ENCODE data around the gene UNC45A.
"Not testable (repeated sequence)": the region's sequence is repeated elsewhere in the genome, so short reads cannot be mapped to it uniquely, and the experiment has no call there.

The UNC45A gene

DNA sequence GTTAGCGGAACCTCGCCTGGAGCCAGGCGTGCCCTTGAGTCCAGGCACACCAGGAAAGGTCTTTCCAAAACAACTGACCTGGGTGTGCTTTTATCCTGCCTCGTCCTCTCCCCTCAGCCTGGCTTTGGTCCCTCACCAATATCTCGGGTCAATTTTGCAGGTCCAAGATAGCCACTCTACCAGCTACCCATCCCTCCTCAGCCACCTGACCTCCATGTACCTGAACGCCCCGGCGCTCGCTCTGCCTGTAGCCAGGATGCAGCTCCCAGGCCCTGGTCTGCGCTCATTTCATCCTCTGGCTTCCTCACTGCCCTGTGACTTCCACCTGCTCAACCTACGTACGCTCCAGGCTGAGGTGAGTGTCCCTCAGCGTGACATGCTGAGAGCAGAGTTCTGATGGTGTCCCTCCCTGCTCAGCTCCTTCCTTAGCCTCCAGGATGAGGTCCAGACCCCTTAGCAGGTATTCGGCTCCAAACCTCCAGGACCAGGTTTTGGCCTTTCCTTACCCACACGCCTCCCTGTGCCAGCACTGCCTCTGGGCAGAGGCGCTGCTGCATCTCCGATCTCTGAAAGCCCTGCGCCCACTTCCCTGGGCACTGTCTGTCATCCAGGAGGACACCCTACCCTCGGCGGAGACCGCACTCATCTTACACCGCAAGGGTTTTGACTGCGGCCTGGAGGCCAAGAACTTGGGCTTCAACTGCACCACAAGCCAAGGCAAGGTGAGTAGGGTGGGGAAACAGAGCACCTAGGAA lies 16.9 kb upstream of the UNC45A start:
- DNase-seq, result no peak

DNA sequence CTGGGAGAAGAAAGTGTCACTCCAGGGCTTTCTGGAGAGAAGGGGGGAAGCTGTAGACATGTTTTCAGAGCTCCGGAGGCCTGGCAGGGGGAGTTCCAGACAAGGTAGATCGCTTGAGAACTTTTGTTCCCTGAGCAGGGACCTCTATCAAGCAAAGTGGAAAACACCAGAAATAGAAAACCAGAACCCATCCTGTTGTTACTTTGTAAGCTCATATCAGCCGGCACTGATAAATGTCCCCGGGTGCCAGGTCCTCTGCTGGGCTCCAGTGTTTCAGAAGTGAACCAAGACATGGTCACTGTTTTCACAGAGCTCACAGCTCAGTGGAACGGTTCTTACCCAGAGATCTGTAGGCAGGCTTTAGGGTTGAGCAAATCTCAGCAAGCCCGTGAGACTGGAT lies 16.2 kb upstream of the UNC45A start:
- DNase-seq, result no peak

DNA sequence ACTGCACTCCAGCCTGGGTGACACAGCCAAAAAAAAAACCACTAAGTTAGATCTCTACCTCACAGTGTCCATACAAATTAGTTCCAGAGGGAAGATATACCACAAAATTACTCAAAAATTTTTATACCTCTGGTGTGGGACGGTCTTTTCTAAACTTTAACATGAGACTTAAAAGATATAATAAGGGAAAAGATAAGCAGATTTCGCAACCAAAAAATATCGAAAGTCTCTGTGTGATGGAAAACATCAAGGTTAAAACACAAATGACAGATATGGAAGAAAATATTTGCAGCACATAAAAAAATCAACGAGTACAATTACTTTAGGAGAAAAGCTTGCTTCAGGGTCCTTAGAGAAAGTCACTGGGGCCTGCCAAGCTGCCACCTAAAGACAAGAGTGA lies 13.2 kb upstream of the UNC45A start:
- DNase-seq, result no peak

DNA sequence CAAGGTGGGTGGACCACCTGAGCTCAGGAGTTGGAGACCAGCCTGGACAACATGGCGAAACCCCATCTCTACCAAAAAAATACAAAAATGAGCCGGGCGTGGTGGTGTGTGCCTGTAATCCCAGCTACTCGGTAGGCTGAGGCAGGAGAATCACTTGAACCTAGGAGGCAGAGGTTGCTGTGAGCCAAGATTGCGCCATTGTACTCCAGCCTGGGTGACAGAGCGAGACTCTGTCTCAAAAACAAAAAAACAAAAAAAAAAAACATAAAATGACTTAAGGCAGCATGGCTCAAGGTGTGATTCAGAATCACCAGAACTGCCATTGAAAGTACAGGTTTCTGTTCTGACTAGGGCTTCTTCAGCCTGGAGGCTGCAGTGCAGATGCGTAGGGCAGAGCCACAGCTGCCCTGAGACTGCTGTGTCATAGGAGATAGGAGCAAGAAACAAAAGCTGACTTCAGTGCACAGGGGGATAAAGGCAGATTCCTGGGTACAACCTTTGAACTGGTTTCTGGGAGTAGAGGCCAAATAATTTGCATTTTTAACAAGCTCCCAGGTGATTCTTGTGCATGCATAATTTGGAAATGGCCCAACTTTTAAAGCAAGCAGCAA lies 12.3 kb upstream of the UNC45A start:
- peak; percentile 68 for DNase-seq

DNA sequence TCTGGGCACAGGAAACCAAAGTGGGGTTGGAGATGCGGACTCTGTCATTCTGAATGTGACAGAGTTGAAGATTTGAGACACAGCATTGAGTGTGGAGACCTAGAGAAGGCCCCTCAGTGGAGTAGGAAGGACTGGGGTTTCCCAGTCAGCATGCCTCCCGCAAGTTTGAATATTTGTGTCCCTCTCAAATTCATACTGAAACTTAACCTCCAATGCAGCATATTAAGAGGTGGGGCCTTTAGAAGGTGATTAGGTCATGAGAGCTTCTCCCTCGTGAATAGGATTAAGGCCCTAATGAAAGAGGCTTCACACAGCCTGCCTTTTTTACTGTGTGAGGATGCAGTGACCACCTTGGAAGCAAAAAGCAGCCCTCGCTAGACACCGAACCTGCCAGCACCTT lies 10.7 kb upstream of the UNC45A start:
- DNase-seq, result no peak

DNA sequence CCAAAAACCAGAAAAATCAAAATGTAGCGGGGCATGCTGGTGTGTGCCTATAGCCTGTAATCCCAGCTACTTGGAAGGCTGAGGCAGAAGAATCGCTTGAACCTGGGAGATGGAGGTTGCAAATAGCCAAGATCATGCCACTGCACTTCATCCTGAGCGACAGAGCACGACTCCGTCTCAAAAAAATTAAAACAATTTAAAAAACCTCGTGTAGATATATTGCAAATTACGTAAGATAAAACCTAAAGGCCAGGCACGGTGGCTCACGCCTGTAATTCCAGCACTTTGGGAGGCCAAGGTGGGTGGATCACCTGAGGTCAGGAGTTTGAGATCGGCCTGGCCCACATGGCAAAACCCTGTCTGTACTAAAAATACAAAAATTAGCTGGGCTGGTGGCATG lies 8.3 kb upstream of the UNC45A start:
- DNase-seq, result not testable (repeated sequence)

DNA sequence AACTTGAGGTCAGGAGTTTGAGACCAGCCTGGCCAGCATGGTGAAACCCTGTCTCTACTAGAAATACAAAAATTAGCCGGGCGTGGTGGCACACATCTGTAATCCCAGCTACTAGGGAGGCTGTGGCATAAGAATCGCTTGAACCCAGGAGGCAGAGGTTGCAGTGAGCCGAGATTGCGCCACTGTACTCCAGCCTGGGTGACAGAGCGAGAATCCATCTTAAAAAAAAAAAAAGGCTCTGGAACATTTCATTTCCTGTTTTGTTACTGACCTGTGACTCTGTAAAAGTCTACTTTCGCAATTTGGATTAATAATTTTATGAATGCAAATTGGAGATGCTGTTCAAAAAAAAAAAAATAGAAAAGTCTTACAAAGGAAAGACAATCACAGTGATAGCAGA lies 7.0 kb upstream of the UNC45A start:
- DNase-seq, result not testable (repeated sequence)

DNA sequence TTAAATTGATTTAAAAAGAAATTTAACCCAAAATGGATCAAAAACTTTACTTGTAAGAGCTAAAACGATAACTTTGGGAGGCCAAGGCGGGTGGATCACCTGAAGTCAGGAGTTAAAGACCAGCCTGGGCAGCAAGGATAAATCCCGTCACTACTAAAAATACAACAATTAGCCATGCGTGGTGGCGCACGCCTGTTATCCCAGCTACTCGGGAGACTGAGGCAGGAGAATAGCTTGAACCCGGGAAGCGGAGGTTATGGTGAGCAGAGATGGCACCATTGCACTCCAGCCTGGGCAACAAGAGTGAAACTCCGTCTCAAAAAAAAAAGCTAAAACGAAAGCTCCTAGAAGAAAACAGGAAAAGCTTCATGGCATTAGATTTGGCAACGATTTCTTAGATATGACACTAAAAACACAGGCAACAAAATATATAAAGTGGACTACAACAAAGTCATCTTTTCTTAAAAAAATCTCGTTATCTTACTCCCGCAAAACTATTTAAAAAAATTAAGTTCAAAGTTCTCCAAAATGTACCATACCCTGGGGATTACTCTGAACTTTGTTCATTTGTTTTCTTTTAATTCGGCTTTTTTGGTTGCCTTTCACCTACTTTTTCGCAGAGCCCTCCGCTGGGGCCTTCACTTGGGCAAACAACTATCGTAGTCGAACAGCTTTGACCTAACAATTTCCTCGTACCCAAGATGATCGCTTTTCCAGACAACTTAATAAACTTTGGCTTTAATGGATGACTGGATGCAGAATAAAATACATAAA lies 5.7 kb upstream of the UNC45A start:
- DNase-seq, result no peak

DNA sequence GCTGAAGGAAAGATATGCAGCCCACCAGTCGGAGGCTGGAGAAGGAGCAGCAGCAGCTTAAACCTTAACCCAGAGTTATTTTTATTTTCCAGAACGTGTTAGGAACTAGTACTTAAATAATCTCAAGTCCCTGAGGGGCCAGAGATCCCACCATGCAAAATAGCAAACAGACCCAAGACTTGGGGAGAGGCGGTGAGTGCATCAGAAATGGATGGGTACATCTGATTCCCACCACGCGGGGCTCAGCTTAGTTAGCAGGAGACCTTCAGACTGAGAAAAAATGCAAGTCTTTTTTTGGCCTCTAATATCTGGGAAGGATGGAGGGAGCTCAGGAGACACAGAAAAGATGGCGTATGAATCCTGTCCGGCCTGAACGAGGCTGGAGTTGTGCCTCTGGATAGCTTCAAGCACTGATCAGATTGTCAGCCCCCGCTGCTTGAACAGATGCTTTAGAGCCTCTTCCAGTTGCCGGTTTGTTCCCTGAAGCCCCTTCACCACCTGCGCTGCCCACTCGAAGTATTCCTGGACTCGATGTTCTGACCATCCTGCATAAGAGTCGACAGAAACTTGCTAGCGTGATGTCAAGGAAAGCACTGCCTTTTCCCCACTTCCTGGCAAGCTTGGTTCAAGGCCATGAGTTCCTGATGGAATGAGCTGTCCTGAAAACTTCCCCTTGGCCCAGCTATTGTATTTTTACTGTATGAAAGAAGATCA lies 4.1 kb upstream of the UNC45A start:
- no peak for DNase-seq

DNA sequence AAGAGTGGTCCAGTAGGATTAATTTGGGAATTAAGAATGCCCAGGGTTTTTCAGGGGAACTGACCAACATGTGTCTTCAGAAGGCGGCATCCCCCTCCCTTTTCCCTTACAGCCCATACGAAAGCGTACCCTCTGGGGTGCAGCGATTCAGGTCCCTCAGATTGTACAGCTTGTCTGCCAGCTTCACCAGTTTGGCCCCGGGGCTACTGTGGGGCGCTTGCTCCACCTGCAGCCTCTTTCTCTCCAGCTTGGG lies 3.6 kb upstream of the UNC45A start:
- no peak for DNase-seq

DNA sequence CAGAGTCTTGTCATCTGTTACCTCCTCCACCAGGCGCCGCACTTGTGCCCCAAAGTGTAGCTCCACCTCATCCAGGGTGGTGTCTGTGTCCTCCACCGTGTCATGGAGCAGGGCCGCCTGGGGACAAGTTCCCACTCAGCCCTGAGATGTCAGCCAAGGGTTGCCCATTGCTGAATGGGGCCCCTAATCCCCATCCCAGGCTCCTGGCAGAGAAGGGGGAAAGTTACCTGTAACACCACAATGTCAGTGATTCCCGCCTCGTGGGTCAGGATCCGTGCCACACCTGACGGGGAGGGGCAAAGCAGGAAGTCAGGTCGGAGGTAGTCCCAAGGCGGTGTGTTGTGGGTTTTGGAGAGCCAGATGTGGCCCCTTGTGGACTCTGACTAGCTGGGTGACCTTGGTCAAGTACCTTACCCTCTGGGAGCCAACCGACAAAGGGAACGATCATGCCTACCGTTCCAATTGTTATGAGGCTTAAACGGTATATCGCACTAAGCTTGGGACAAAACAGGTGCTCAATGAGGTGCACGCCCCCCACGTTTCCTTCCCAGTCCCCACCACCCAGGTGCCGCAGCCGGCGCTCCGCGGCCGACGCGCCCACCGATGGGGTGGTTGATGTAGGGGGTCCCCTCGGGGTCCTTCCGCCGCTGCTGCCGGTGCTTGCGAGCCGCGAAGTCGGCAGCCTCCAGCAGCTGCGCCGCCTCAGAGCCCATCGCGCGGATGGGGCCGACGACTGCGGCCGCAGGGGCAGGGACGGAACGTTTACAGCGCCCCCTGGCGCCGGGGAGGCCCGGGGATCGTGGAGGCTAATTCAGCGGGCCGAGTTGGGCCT lies 3.0 kb upstream of the UNC45A start, which contains the start of gene HDDC3:
HDDC3 (minus strand) TSS at position 722 of the 832 bp plus-strand sequence; CDS start at position 713, 9 bp downstream.
- DNase-seq, result peak; percentile 97

DNA sequence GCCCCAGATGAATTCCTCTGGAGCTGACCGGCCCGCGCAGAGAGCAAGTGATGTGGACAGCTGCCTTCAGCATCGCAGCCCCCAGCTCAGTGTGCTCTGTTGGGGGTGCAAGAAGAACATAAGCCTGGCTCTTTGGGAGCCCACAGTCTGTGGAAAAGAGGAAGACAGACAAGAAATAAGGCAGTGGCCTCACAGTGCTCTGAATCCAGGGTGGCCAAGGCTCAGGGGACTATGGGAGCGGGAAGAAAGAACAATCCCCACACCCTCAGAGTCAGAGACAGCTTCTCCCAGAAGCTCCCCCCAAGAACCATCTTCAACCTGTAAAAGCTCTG lies 2.5 kb upstream of the UNC45A start:
- no peak for DNase-seq

DNA sequence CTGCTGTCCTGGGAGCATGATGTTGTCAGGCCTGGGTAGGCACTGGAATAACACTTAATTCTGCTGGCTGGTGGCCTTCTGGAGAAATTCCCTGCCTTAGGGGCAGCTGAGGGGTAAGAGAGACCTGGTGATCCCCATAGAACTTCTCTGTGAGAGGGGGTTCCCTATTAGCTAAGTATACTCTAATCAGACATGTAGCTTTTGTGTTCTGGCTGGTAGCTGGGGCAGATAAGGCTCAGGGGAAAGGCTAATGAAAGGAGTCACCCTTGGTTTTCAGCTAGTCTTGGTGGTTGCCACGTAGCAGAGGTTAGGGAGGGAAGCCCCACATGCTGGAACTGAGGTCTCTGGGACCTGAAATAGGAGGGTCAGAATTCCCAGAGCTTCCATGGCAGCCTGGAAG lies 1.8 kb upstream of the UNC45A start:
- peak; percentile 90 for DNase-seq

DNA sequence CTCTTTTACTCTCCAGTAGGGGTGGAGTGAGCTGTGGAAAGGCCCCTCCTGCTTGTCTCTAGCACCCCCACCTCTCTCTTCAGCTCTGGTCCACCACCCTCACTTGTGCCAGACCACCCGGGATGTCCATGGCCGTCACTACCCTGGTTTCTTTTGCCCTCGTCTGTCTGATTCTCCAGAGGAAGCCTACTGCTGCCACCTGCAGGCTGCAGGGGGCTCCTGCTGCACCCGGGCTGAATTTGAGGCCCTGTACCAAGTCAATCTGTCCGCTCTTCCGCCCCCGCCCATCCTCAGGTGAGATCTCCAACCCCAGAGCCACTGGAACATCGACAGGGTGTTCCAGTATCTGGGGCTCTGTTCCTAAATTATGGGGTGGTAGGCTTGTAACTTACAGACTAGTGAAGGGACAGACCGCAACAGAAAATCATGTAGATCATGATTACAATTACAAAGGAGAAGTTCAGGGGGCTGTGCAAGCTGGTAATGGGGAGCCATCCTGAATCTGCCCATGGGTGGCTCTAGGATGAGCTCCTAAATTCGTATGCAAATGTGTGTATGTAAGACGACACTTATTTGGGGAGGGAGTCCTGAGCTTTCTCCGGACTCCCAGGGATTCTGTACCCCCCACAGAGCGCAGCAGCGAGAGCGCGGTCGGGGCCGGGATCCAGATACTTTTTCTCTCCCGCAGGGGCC lies 683 bp upstream of the UNC45A start:
- peak; percentile 92 for DNase-seq

DNA sequence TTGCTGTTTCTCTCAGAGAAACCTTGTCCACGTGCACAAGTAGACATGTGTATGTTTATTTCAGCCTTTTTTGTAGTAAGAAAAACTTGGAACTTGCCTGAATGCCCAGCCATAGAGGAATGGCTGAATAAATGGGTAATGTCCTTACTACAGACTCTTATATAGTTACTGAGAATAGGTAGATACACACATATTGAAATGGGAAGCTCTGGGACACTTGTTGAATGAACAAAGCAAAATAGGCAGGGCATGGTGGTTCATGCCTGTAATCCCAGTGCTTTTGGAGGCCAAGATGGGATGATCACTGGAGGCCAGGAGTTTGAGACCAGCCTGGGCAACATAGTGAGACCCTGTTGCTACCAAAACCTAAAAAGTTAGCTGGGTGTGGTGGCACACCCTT lies 1.7 kb downstream of the UNC45A start:
- no peak for DNase-seq

DNA sequence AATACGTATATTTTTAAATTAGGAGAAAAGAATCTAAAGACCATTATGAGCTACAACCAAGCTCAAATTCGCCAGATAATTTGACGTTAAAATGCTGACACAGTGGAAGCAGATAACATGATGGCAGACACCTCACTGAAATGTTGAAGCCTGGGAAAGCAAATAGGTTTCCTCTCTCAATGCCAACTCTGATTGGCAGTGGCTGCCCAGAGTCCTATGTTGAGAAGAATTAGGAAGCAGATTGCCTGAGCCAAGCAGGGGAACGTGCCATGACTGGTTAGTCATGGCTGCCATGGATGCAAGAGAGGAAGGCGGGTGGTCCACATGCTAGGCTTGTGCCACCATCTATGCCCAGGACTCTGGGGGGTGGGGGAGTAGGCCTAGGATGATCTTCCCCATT lies 3.2 kb downstream of the UNC45A start:
- DNase-seq, result no peak

DNA sequence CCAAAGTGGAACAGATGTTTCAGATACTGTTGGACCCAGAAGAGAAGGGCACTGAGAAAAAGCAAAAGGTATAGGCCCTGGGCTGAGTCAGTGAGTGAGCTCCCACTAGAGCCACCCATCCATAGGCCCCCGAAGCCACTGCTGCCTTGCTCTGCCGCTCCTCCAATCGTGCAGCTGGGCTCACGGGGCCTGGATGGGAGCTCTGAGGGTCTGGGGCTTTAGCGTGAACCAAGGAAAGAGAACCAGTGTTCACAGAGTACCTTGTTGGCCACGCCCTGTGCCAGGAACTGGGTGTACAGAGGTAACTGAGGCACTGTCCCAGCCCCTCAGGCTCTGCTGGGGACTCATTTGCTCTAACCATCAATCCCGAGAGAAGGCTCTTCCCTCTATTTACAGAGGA lies 4.7 kb downstream of the UNC45A start:
- no peak for DNase-seq

DNA sequence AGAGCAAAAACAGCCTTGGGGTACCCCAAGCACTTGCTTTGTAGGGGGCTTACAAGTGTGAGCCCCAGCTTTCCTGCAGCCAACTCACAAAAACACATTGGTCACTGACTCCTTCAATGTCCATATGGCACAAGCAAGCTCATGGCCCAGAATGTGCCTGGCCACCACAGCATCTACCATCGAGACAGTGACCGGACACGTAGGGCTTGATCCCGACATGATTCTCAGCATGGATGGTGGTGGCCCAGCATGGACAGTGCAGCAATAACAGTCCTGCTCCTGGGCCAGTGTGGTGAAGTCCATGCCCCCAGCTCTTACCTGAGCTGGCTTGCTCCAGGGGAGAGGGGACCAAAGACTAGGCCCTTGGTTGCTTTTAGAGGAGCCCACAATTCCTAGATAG lies 6.0 kb downstream of the UNC45A start:
- no peak for DNase-seq

DNA sequence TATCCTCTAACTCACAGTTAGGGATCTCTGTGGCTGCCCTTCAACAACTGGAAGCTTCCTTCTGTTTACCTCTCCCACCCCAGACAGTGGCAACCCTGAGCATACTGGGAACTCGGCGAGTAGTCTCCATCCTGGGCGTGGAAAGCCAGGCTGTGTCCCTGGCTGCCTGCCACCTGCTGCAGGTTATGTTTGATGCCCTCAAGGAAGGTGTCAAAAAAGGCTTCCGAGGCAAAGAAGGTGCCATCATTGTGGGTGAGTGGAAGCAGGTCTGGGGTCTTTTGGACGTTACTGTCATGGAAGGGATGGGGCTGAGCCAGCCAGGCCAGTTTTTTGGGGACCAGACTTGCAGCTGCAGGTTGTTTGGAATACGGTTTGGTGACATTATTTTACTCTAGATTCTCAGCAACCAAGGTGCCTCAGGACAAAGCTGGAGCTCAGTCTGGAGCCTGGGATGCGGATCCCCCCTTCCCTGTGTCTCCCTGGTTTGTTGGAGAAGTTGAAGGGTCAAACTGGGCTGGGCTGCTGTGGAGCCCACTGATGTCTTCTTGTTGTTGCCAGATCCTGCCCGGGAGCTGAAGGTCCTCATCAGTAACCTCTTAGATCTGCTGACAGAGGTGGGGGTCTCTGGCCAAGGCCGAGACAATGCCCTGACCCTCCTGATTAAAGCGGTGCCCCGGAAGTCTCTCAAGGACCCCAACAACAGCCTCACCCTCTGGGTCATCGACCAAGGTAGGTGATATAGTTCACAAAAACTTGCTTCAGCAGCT lies 7.5 kb downstream of the UNC45A start:
- DNase-seq, result no peak

DNA sequence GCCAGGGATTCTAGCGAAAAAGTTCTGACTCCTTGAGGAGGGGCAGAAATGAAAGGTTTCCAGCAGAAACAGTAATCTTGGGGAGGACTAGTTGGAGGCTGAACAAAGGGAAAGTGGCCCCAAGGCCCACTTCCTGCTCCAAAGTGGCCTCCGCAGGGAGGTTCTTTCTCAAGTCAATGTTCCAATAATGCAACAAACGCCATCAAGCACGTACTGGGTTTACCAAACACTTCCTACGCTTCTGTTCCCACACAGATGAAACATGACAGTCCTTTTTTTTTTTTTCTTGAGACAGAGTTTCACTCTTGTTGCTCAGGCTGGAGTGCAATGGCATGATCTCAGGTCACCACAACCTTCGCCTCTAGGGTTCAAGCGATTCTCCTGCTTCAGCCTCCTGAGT lies 10.0 kb downstream of the UNC45A start:
- no peak for DNase-seq

DNA sequence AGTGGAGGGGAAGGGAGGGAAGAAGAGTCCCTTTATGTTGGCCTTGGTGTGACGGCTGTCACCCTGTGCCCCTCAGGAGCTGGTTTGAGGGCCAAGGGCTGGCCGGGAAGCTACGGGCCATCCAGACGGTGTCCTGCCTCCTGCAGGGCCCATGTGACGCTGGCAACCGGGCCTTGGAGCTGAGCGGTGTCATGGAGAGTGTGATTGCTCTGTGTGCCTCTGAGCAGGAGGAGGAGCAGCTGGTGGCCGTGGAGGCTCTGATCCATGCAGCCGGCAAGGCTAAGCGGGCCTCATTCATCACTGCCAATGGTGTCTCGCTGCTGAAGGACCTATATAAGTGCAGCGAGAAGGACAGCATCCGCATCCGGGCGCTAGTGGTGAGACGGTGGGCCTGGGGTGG lies 11.5 kb downstream of the UNC45A start:
- no peak for DNase-seq
